Renal cortical epithelial cell (primary cell): ENCODE results near the gene EMP1. TPM values are rescaled to one million over a fixed set of nuclear protein-coding genes. Genes with fewer than 3 reads are reported as not detected.

Experiments used
- DNase-seq: peaks from one replicate; pipeline ENCODE4 v3.0.0-alpha.2; 2011; ENCODE audit warnings: low read depth
- total RNA-seq: library from RNA; depleted of rRNA; stranded (reverse); fragments of >200 nt; gene quantifications from 2 replicates; pipeline ENCODE4 v1.2.3, GENCODE V29; 2014

EMP1 gene
- 60.2 and 110 TPM in 2 replicates for total RNA-seq

- peak; percentile 100 for DNase-seq
Observed at GRCh38 chr12:13196130-13196921, at the start of gene EMP1. TSS of gene EMP1 (plus strand) at chr12:13196726. CDS start at chr12:13211511, 14,785 bp downstream.

- DNase-seq, result no peak
Observed at GRCh38 chr12:13147688-13148484, 48.6 kb upstream of the EMP1 start.

GRCh38 chr12:13148485-13148847 is 48.1 kb upstream of the EMP1 start:
- DNase-seq, result no peak

GRCh38 chr12:13149411-13149810 is 47.1 kb upstream of the EMP1 start:
- DNase-seq, result no peak

GRCh38 chr12:13152281-13152680 is 44.2 kb upstream of the EMP1 start:
- DNase-seq, result no peak

- DNase-seq, result no peak
Observed at GRCh38 chr12:13152756-13153155, 43.8 kb upstream of the EMP1 start.

GRCh38 chr12:13153180-13153579 is 43.3 kb upstream of the EMP1 start:
- DNase-seq, result no peak

- DNase-seq, result no peak
Observed at GRCh38 chr12:13154027-13154538, 42.4 kb upstream of the EMP1 start.

GRCh38 chr12:13154831-13155230 is 41.7 kb upstream of the EMP1 start:
- DNase-seq, result no peak

- no peak for DNase-seq
Observed at GRCh38 chr12:13156277-13156676, 40.2 kb upstream of the EMP1 start.

- no peak for DNase-seq
Observed at GRCh38 chr12:13161172-13161571, 35.4 kb upstream of the EMP1 start.

- no peak for DNase-seq
Observed at GRCh38 chr12:13162904-13163303, 33.6 kb upstream of the EMP1 start.

GRCh38 chr12:13163868-13164635 is 32.5 kb upstream of the EMP1 start:
- peak; percentile 73 for DNase-seq

- DNase-seq, result peak; percentile 80
Observed at GRCh38 chr12:13164921-13165616, 31.5 kb upstream of the EMP1 start.

GRCh38 chr12:13165617-13166041 is 30.9 kb upstream of the EMP1 start:
- DNase-seq, result peak; percentile 95

- DNase-seq, result peak; percentile 72
Observed at GRCh38 chr12:13167226-13167625, 29.3 kb upstream of the EMP1 start.

GRCh38 chr12:13167906-13168305 is 28.6 kb upstream of the EMP1 start:
- no peak for DNase-seq

- DNase-seq, result no peak
Observed at GRCh38 chr12:13169272-13169671, 27.3 kb upstream of the EMP1 start.

GRCh38 chr12:13170892-13171490 is 25.5 kb upstream of the EMP1 start:
- DNase-seq, result no peak

GRCh38 chr12:13171921-13172859 is 24.3 kb upstream of the EMP1 start:
- peak; percentile 95 for DNase-seq
